ENCODE measurements around the gene SETD9.

DNA sequence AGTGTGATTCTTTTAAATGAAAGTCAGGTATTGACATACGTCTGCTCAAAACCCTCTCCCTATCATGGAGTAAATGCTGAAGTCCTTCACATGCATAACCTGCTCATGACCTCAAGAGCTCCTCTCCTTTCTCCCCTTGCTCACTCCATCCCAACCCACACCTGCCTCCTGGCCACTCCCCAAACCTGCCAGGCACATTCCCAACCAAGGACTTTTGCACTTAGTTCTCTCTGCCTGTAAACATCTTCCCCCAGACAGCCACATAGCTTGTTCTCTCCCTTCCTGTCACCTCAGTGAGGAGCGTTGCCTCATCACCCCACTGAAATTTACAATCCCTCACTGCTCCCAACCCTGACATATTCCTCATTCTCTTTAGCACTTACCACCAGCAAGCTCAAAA lies 8.7 kb downstream of the SETD9 start:
- TF ChIP-seq CTCF (IDR thresholded peaks at IDR 0.05) = no peak
- TF ChIP-seq POLR2A (IDR thresholded peaks at IDR 0.05) = no peak

Data from right lobe of liver (tissue), 4 donors.